Lung (tissue), 12 donors: ENCODE data around the gene BORCS5. TPM values are rescaled to one million over a fixed set of nuclear protein-coding genes. Genes with fewer than 3 reads are reported as not detected.

ENCODE experiments used
- ATAC-seq: fragments of 200-7000 bp; cut with Tn5 transposase; one replicate; pipeline ENCODE4 v1.9.1; 2020; ENCODE audit warnings: moderate number of reproducible peaks; ENCODE audit not compliant: insufficient read depth, low FRiP score
- DNase-seq, 3 donors: peaks; one replicate each; pipeline ENCODE4 v3.0.0-alpha.2; 2013 to 2017
- H3K27ac ChIP-seq, 2 donors: one replicate each; pipeline ENCODE4 v1.5.1; 2013; ENCODE audit warnings: mild to moderate bottlenecking in 2 of 2, moderate library complexity in 2 of 2, control low read depth in 1 of 2, inconsistent platforms in 1 of 2, low read depth in 1 of 2, low read length in 1 of 2
- H3K27me3 ChIP-seq, 3 donors: one replicate each; pipeline ENCODE4 v1.5.1; 2013; ENCODE audit warnings: low read length in 2 of 3; ENCODE audit not compliant: control insufficient read depth in 3 of 3, insufficient read depth in 3 of 3
- H3K36me3 ChIP-seq, 4 donors: one replicate each; pipeline ENCODE4 v1.5.1; 2013; ENCODE audit warnings: low read length in 4 of 4, mild to moderate bottlenecking in 1 of 4, moderate library complexity in 1 of 4; ENCODE audit not compliant: control insufficient read depth in 4 of 4, insufficient read depth in 4 of 4
- H3K4me1 ChIP-seq, 5 donors: one replicate each; pipeline ENCODE4 v1.5.1; 2013; ENCODE audit warnings: low read length in 5 of 5, mild to moderate bottlenecking in 2 of 5, moderate library complexity in 1 of 5; ENCODE audit not compliant: control insufficient read depth in 5 of 5, insufficient read depth in 5 of 5
- H3K4me3 ChIP-seq: one replicate; pipeline ENCODE4 v1.5.1; 2013; ENCODE audit warnings: mild to moderate bottlenecking, control low read depth, moderate library complexity
- H3K9ac ChIP-seq, 2 donors: one replicate each; pipeline ENCODE4 v1.5.1; 2013; ENCODE audit warnings: low read length in 2 of 2, control low read depth in 1 of 2; ENCODE audit not compliant: insufficient read depth in 1 of 2
- H3K9me3 ChIP-seq, 4 donors: one replicate each; pipeline ENCODE4 v1.5.1; 2013; ENCODE audit warnings: low read length in 3 of 4, mild to moderate bottlenecking in 1 of 4, moderate library complexity in 1 of 4; ENCODE audit not compliant: control insufficient read depth in 4 of 4, insufficient read depth in 3 of 4
- WGBS, 2 donors: extraction: QIAGEN DNeasy Blood & Tissue Kit; methylation state at CpG; one replicate each; pipeline ENCODE4 v1.1.7; 2013; 5-methylcytosine and 5-hydroxymethylcytosine counted together
- polyA plus RNA-seq, 2 donors: library from polyadenylated mRNA; stranded (reverse); fragments of 200-250 nt; gene quantifications; one replicate each; pipeline ENCODE4 v1.2.1, GENCODE V29; 2013
- total RNA-seq, 2 donors: library from RNA; depleted of rRNA in 1 of 2; stranded (reverse); fragments of >200 nt in 1 of 2; gene quantifications; one replicate each; pipeline ENCODE4 v1.2.1, GENCODE V29; 2014 to 2021
- TF ChIP-seq, protein P1 (sequence below): IDR thresholded peaks from 2 replicates; pipeline ENCODE4 v1.5.1; 2012; ENCODE audit warnings: mild to moderate bottlenecking; ENCODE audit errors: control extremely low read depth, extremely low read depth
- donor health status: control.
- donor health status: control.
- donor health status: Bipolar disorder and iron deficiency.
- donor health status: healthy.
- donor health status: DM: yes; HTN: yes; CAD: no.

Gene BORCS5
- total and polyA plus RNA-seq, 4 donors = 4.7 to 26.8 (median 10.3) TPM

DNA sequence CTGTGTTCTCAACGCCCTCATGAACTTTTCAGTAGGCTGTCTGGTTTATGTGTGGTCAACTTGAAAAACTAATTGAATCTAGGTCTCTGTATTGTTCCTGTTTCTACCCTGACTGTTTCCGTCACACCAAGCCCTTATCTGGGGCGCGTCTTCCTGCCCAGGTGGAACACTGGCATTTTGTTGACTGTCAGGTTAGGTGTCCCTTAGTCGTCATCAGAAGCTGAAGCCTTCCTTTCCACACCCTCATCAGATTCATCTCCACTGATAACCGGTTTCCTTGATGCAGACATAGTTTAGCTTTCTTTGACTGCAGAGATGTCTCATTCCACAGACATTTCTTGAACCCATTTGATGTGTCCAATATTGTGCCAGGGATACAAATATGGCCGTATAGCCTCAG, 109.3 kb downstream of the BORCS5 start:
- no peak overlapping the region for H3K4me3 ChIP-seq
- TF ChIP-seq, protein P1, sequence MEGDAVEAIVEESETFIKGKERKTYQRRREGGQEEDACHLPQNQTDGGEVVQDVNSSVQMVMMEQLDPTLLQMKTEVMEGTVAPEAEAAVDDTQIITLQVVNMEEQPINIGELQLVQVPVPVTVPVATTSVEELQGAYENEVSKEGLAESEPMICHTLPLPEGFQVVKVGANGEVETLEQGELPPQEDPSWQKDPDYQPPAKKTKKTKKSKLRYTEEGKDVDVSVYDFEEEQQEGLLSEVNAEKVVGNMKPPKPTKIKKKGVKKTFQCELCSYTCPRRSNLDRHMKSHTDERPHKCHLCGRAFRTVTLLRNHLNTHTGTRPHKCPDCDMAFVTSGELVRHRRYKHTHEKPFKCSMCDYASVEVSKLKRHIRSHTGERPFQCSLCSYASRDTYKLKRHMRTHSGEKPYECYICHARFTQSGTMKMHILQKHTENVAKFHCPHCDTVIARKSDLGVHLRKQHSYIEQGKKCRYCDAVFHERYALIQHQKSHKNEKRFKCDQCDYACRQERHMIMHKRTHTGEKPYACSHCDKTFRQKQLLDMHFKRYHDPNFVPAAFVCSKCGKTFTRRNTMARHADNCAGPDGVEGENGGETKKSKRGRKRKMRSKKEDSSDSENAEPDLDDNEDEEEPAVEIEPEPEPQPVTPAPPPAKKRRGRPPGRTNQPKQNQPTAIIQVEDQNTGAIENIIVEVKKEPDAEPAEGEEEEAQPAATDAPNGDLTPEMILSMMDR = no peak
- peaks cover 0 to 3% (median 0%) of the 10 kb centered on the region in 5 donors for H3K4me1 ChIP-seq
- no peak overlapping the region for H3K9ac ChIP-seq
- DNase-seq = no peak
- H3K9me3 ChIP-seq = peaks cover 0 to 2% (median 0%) of the 10 kb centered on the region in 4 donors
- 52 to 79% methylated on average over 7 of the region's 7 CpGs for WGBS, 2 donors
- H3K36me3 ChIP-seq = peaks cover 0 to 9% (median 2%) of the 10 kb centered on the region in 4 donors
- no peak for ATAC-seq
- no peak overlapping the region for H3K27ac ChIP-seq
- H3K27me3 ChIP-seq = no peaks in the 10 kb centered on the region

DNA sequence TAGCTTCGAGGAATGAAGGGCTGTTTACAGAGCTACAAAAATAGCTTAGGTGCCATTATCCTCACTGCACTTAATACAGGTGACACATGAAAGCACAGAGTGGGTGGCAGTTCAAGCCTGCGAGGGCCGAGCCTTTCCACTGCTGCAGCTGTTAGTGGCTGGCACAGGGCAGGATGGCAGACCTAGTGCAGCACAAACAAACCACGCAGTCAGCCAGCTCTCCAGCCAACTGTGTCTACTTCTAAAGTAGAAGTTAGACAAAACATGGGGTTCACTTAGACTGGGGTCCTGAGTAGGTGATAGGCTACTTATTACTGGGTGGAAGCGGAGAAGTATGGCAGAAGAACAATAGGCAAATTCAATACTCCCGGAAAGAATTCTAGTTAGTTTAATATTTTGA, 110.4 kb downstream of the BORCS5 start:
- WGBS, 2 donors = 82 to 88% methylated on average over 6 of the region's 6 CpGs
- TF ChIP-seq, protein P1 = no peak
- no peak for DNase-seq
- Histone ChIP-seq H3K9me3 (peaks cover 0 to 2% (median 0%) of the 10 kb centered on the region in 4 donors), H3K4me1 (no peaks in the 10 kb centered on the region), H3K27me3 (no peaks in the 10 kb centered on the region), H3K27ac (no peak overlapping the region), H3K36me3 (peaks cover 0 to 6% (median 2%) of the 10 kb centered on the region in 4 donors), H3K4me3 (no peak overlapping the region), H3K9ac (no peak overlapping the region)
- ATAC-seq = no peak

DNA sequence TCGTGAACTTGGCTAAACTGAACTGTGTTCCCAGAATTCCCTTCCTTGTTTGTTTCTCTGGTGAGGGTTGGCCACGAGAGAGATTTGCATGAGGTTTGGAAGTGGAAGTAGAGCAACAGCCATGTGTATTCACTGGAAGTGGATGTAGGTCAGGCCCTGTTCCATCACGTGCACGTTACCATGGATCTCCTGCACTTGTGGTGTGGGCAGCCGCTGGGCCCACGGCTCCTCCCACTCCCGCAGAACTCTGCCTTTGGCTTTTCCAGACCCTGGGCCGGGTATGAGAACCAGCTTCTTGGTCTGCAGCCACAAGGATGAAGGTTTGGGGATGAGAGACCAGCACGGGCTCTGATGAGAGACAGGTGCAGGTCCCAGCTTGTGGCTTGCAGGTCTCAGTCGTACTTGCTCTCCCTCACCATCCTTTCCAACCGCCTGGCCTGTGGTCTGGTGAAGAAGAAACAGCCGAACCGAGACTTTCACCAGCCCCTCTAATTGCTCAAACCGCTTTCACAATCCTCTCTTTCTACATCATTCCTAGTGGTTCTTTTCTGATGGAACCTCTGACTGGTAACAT, 110.9 kb downstream of the BORCS5 start:
- Histone ChIP-seq H3K27ac (no peak overlapping the region), H3K4me1 (no peaks in the 10 kb centered on the region), H3K9ac (no peak overlapping the region), H3K9me3 (peaks cover 0 to 2% (median 0%) of the 10 kb centered on the region in 4 donors), H3K4me3 (no peak overlapping the region), H3K27me3 (no peaks in the 10 kb centered on the region), H3K36me3 (peaks cover 0 to 6% (median 3%) of the 10 kb centered on the region in 4 donors)
- DNase-seq = no peak
- no peak for ATAC-seq
- 43 to 76% methylated on average over 14 of the region's 14 CpGs for WGBS, 2 donors
- TF ChIP-seq, protein P1 = no peak

DNA sequence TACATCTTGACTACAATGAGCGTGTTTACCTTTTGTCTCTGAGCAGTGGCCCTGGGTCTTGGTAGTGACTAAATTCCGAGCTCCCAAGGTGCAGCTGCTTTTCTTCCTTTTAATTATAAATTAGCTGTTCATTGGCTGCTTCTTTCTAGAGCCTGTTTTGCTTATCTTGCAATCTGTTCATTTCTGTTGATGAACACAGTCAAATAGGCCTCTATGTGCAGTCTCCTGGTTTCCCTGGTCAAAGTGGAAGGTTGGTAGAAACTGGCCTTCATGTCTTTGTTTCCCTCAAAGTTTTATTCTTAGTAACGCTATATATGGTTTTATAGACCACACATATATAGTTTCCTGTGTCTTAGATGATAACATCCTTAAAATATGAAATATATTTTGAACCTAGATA, 111.7 kb downstream of the BORCS5 start:
- DNase-seq (no peak), ATAC-seq (no peak)
- H3K4me1 ChIP-seq = no peaks in the 10 kb centered on the region
- TF ChIP-seq, protein P1 = no peak
- H3K36me3 ChIP-seq = peaks cover 0 to 6% (median 3%) of the 10 kb centered on the region in 4 donors
- no peak overlapping the region for H3K27ac ChIP-seq
- no peak overlapping the region for H3K9ac ChIP-seq
- no peaks in the 10 kb centered on the region for H3K27me3 ChIP-seq
- no peak overlapping the region for H3K4me3 ChIP-seq
- 75 to 96% methylated on average over 3 of the region's 3 CpGs for WGBS, 2 donors
- H3K9me3 ChIP-seq = peaks cover 0 to 2% (median 0%) of the 10 kb centered on the region in 4 donors
